Stimulated activated CD4-positive, alpha-beta T cell treated with anti-CD3 and anti-CD28 coated beads, Interleukin-2, amount 100 ng/mL, for 4 hours (primary cell): ENCODE data around the gene DPYD.

Source experiments
- DNase-seq: peaks from one replicate; pipeline ENCODE4 v3.0.0-alpha.2; 2020; ENCODE audit warnings: low read depth

The DPYD gene

DNA sequence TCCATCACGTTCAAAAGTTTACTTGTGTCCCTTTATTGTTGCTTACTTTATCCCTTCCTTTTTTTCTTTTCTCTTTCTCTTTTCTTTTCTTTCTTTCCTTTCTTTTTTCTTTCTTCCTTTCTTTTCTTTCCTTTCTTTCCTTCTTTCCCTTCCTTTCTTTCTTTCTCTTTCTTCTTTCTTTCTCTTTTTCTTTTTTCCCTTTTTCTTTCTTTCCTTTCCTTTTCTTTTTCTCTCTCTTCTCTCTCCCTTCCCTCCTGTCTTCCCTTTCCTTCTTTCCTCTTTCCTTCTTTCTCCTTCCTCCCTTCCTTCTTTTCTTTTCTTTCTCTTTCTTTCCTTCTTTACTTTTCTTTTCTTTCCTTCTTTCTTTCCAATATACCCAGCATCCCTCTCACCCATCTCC lies 391.2 kb downstream of the DPYD start:
- no peak for DNase-seq

DNA sequence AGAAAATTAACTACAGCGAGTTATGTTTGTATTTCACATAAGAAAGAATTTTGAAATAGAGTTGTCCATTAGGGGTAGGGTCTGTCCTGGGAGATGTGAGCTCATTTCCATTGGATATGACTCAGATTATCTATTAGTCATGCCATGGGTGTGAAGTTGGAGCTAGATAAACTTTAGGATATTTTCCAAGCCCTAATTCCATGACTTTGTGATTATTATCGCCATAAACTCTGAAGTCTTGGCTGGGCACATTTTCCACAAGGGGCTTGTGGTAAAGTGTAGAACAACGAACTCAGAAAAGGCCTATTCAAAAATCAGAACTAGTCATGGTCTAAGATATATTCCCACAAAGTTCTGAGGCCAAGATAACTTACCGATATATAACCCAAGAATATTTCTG lies 396.6 kb downstream of the DPYD start:
- DNase-seq = no peak

DNA sequence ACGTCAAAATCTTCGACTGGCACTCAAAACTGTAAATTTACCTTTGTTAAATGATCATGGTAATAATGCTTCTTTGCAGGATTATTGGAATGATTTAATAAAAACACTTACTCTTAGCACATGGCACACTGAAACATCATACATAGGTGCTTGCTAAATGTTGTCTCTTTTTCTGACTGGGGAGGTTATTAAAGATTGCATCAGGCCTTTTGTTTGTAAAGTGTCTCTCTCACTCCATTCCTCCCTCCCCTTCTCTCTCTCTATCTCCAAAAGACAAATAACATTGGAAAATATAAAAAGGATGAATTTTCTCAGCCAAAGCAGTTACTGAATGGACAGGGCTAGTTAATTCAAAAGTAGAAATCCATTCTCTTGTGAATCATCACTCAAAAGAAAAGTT lies 404.2 kb downstream of the DPYD start:
- DNase-seq = no peak

- no peak for DNase-seq
These were observed 412.1 kb downstream of the DPYD start for GRCh38 chr1:97508653-97509218.

- DNase-seq = no peak
These were observed 413.0 kb downstream of the DPYD start for GRCh38 chr1:97507863-97508262.

DNA sequence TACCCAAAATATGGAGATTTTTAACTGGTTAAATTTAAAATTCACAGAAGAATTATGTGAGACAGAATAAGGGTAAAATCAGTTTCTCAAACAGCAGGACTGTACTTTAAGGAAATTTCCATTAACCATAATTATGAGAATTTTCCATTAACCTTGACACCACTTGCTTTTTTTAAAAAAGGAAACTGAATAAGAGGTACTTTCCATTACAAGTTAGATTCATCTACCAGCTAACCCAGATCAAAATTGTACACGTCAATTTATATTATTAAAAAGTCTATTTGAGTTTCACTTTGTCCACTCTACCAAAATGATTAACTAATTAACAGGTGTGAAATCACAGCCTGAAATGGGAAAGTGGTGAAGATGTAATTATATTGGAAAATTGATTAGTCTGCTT lies 414.5 kb downstream of the DPYD start:
- DNase-seq = no peak

DNA sequence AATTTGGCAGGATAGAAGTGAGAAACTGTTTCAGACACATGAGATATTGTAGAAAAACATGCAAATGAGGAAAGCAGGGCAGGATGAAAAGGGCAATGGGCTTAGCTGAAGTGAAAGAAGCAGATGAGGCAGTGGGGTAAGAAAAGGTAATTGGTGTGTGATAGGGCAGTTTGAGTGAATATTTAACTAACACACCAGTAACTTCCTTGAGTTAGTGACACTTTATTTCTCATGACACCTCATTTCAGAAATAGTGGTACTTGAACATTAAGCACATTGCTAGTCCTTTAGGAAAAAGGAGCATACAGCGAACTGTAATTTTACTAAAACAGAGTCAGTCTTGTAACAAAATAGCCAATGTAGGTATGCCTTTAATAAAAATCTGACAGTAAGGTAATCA lies 415.0 kb downstream of the DPYD start:
- DNase-seq = no peak

GRCh38 chr1:97505289-97505688 lies 415.5 kb downstream of the DPYD start:
- DNase-seq = no peak

DNA sequence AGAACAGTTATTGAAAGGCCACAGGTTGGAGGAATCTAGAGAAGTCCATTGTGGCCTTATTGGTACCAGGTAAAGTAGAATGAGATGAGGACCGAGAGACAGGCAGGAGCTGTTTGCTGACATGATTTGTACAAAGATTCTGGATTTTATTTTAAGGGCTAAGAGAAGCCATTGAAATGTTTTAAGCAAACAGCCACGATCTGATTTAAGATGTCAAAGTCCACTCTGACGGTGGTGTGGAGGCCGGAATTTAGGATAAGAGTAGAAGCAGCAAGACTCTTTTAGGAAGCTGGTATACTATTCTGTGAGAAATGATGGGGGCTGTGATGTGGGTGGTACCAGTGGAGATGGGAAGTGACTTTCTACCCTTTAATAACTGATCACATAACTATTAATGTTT lies 418.5 kb downstream of the DPYD start:
- DNase-seq = no peak

DNA sequence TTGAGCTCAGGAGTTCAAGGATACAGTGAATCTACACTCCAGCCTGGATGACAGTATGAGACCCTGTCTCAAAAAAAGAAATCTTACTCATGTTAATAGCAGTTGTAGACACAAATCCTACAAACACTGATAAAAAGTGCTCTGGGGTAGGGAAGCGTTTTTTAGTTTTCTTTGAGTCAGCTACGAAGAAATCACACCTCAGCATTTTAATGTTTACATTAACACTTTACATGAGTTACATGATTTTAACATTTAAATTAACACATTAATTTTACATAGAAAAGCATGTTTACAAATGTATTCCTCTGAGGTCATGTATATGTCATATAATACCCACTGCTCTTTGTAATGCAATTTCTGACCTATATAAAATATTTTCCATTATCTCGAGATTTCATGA lies 419.2 kb downstream of the DPYD start:
- no peak for DNase-seq

- no peak for DNase-seq
These were observed 420.1 kb downstream of the DPYD start for GRCh38 chr1:97500760-97501159.

DNA sequence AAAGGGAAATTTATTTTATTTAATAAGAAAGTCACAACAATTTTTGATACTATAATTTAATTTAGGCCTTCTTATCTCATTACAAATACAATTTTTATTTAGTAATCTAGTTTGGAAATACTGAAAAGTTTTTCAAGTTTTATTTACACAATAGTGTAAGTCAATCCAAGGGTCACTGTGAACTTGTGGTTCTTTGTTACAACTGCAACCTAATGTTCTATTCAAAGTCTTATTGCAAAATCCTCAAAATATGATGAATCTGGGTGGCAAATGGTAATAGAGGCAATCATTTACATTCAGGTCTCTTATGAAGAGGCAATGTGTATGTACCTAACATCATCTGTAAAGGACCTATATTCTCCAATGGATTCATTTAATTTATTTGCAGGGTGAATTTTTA lies 421.2 kb downstream of the DPYD start:
- no peak for DNase-seq

DNA sequence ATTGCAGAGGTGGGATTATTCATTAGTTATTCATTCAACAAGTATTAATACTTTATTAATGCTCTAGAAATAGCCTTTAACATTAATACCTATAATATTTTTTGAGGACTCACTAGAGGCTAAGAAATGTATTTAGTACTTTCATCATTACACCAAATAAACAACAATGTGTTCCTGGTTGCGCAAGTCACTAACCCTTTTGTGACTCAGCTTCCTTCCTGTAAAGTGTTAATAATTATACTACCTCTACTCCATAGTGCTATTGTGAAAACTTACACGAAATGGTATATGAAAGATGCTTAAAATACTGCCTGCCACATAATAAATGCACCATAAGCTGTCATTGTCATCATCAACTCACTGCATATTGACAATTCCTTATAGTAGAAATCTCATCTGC lies 431.0 kb downstream of the DPYD start:
- no peak for DNase-seq

DNA sequence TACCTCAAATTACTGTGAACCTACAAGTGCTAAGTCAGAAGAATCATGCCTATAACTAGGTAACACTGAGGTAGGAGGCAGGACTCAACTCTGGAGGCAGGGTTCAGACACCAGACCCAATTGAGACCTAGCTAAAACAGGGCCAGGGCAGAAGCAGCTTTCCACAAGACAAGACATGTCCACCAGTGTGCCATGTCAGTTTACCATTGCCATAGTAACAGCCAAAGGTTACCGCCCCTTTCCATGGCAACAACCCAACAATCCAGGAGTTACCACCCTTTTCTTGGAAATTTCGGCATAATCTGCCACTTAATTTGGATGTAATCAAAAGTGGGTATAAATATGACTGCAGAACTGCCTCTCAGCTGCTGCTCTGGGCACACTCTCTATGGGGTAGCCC lies 432.3 kb downstream of the DPYD start:
- DNase-seq = no peak

GRCh38 chr1:97482022-97482421 lies 438.8 kb downstream of the DPYD start:
- no peak for DNase-seq

- DNase-seq = no peak
These were observed 453.4 kb downstream of the DPYD start for GRCh38 chr1:97467445-97467844.

DNA sequence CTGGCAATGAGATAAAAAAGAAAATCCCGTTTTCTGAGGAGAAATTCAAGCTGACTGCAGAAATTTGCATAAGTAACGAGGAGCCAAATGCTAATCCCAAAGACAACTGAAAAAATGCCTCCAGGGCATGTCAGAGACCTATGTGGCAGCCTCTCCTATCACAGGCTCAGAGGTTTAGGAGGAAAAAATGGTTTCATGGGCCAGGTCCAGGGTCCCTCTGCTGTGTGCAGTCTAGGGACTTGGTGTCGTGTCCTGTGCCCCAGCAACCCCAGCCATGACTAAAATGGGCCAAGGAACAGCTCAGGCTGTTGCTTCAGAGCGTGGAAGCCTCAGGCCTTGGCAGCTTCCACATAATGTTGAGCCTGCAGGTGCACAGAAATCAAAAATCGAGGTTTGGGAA lies 456.5 kb downstream of the DPYD start:
- DNase-seq = no peak

DNA sequence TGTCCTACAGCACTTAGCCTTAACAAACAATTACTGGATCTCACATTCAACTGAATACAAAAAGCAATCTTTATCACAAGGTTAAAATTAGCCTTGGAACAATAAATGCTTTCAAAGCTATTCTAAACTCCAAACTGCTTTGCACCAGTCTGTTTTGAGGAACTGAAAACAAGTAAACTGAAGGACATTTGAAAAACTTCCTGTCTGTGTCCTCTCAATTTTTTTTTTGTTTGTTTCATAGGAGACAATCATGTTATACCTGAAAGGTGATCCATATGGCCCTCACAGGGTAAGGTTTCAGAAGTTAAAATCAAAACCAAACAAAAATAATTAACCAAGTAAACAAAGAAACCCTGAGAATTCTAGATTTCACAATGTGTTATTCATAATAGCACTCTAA lies 459.1 kb downstream of the DPYD start:
- no peak for DNase-seq

- no peak for DNase-seq
These were observed 463.3 kb downstream of the DPYD start for GRCh38 chr1:97457446-97458089.

DNA sequence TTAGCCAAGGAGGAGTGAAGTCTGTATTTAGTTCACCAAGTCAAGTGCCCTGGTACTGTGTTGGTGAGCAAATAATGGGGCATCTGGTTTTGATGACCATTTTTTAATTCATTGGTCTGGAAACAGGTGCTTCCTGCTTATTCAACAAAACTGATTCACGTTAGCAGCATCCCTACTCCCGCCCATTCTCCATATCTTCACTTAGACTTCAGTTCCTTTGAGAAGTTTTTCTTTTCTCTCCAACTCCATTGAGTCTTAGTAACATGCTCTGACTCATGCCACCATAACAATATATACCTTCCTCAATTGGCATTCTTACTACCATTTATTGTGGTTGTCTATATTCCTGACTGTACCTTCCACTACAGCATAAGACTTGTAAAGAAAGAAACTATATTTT lies 468.9 kb downstream of the DPYD start:
- DNase-seq = no peak

GRCh38 chr1:97451046-97451826 lies 469.6 kb downstream of the DPYD start:
- DNase-seq = no peak

- DNase-seq = no peak
These were observed 478.9 kb downstream of the DPYD start for GRCh38 chr1:97441966-97442365.

- no peak for DNase-seq
These were observed 487.0 kb downstream of the DPYD start for GRCh38 chr1:97433824-97434177.
